Stimulated activated CD8-positive, alpha-beta memory T cell treated with anti-CD3 and anti-CD28 coated beads, Interleukin-15, amount 100 ng/mL, for 48 hours (primary cell): ENCODE results near the gene FYN.

Experiments
- DNase-seq, 2 donors: peaks; one replicate each; pipeline ENCODE4 v3.0.0-alpha.2; 2020; ENCODE audit warnings: low read depth in 2 of 2

The FYN gene

DNA sequence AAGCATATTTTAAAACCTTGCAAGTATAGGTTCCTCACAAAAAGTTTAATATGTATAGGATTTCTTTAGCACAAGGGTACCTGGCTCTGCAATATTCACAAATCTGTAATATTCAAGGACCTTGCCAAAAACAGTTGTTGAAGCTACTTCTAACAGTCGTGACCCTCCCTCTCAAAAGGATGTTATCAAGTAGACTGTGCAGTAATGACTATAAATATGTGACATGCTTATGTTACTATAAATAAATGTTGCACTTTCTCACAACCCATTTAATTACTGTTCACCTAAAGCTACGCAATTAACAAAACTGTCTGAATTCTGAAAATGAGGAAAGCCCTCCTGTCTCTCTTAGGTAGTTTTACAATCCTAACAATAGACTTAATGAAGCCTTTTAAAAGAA lies 41.8 kb downstream of the FYN start:
- DNase-seq: no peak

DNA sequence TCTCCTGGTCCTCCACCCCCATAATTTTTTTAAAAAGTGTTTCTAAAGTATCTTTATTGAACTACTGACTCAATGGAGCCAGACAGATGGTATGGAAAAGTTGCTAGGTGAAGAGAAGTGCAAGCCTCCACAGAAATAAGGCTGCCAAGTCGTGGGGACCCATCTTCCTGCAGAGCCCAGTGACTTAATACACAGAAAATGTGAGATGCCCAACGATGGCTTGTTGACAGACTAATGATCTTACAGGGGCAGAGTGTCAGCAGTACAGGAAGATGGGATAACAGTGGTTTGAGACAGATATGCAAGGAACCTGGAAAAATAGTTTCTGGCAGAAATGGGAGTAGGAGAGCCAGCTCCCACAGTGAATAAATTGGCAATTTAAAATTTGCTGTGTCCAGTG lies 43.3 kb downstream of the FYN start:
- DNase-seq: no peak

DNA sequence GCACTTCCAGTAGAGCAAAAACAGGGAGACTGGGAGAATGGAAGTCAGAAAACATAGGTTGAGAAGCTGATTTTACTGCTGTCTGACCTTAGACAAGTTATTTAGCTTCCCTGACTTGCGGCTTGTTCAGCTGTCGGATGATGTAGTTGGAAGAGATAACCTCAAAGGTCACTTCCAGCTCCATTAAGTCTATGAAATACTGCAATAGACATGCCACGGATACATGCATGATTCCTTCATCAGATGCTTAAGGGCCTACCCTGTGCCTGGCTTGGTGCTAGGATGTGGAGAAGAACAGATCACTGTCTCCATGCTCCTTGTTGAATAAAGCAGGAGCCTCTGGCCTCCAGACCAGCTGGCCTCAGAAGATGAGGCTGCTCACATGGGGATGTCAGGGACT lies 43.7 kb downstream of the FYN start:
- DNase-seq: no peak

DNA sequence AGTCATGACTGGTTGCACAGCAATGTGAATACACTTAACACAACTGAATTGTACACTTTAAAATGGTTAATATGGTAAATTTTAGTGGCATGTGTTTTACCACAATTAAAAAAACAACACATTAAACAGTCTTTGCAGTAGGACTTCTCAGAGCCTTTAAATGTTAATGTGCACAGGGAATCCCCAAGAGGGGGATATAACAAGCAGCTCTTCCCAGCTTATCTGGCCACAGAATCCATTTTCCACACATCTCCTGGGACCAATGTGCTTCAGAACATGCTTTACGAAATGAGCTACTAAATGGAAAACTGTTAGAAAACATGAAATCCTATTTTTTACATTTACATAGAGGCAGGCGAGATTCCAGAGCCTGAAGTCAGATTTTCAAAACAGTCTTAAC lies 44.4 kb downstream of the FYN start:
- no peak for DNase-seq

DNA sequence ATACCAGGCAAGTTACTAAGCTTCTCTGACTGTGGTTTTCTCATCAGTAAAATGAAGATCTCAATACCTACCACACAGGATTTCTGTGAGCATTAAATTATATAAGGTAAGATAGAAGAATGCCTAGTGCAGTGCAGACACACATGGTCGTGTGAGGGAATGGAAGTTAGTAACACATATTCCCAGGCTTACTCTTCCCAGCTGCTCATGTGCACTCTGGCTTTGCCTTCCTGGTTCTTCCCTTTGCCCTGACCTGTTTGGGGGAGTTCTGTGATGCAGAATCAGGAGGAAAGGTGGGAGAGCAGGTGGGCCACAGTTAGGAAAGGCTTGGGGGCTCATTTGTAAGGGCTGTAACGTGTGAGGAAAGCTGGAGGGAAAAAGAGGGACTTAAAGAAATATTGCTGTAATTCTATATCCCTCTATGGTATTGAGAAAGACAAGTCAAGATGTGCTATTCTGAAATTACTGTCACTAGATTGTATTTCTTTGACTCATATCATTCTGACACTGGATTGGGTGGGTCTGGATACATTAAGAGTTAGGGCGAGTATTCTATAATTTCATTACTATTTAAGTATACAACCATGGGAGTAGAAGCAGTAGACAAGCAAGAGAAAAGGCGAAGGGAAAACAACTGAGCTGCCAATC lies 47.7 kb downstream of the FYN start:
- DNase-seq: no peak

DNA sequence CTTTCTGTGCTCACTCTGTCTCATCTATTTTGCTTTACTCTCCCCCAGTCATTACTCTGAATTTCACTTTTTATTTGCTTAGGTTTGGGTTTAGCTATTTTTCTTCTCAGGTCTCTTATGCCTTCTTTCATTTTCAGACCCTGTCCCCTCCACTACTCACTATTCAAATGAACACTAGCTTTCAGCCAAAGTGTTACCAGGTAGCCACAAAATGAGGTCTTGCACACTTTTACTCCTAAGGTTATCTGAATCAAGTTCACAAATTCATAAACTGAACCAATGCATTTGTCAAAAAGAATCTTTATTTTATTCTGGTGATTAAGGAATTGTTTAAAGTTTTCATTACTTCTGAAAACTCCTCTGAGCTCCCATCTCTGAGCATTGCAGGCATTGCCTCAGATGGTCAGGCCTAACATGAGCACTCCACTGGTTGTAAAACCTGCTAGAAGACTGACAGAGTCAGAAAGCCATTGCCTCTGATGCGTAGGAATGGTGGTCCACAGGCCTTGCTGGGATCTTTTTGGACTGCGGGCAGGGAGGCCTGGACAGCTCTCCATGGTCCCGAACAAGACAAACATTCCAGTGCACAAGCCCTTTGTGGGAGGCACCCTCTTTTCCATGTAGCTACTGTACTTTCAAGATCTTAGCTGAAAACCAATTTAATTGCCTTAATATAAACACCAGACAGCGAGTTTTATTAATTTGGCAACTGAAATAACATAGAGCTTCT lies 48.5 kb downstream of the FYN start:
- DNase-seq: no peak

DNA sequence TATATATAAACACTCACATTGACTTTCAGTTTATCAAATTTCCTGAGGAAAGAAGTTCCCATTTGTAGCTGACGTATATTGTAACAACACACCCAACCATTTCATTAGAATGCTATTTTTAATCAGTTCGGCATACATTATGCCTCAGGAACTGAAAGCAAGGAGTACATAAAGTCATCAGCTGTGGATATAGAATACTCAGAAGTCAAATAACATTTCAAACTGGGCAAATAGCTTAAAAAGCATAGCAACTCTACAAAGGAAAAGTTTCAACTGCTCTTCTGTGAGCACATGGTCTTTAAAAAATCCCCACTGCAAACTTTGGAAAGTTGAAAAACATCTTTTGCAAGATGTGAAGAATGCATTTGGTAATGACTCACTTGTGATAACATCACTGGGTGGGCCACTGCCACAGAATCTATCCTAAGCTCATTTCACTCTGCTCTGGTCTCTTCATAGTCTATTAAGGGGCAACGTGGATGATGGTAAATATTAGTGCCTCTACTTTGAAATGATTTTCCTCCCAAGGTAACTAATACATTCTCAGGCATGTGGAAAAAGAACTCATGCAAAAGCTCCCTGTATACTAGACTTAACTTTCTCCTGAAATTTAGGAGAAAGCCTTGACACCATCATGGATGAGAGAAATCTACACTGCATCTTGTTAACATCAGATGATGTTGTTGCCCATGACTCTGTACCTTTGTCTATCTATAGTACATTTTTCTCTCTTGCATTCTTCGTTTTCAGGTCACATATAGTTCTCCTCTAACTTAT lies 49.2 kb downstream of the FYN start:
- DNase-seq: no peak

DNA sequence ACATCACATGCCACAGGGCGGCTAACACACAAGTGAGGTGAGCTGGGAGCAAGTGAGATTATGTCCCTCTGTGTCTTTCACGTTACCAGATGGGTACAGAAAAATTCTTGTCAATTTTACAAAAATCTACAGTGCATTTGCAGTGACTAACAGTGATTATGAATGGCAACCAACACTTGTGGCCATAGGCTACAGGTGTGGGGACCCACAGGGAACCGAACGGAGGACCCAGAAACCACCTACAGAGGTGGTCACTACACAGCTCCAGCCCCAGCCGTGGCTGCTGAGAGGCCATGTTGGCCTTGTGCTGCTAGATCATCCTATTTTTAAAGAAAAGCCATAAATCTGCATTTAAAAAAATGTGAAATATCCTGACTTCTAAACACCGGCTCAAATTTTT lies 50.2 kb downstream of the FYN start:
- no peak for DNase-seq

DNA sequence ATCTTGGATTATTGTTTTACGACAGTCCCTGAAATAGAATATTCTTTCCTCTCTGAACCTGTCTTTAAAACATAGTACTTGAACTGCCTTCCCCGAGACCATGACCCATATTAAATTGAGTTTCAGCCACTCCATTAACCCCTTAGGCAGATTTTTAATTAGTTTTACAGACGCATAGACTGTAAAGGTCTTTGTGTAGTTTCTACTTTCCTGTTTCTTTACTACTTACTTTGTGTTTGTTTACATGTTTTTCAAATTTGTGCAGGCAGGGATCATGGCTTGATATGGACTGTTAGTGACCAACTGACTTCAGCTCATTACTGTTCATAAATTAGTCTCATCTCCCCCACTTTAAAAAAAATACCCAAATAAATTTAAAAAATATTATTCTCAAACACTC lies 53.8 kb downstream of the FYN start:
- no peak for DNase-seq

DNA sequence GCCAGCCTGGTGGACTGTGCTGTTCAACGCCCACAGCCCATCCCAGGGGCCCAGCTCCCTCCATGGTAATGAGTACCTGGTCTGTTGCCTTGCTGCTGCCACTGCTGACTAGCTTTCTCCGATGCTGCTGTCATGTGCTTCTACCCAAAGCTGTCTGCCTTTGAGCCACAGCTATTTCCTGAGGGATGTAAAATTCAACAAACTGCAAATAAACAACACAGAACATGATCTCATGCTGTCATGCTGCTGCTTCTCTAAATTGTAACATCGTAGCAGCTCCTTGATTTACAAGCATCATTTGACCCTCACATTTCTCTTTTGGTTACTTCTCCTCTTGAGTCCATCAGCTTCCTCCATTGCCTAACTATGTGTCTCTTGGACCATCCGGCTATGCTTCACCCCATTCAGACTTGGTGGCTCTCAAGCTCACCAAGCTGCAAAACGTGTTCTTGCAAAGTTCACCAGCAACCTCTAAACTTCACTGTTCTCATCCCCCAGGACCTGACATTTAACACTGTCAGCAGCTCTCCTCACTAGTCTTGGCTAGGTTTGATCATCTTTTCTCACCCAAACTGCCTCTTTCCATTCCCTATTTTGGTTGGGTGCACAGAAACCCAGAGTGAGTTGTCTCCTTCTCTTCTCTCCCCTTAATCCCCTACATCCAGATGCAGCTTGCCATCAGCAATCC lies 54.6 kb downstream of the FYN start:
- no peak for DNase-seq

DNA sequence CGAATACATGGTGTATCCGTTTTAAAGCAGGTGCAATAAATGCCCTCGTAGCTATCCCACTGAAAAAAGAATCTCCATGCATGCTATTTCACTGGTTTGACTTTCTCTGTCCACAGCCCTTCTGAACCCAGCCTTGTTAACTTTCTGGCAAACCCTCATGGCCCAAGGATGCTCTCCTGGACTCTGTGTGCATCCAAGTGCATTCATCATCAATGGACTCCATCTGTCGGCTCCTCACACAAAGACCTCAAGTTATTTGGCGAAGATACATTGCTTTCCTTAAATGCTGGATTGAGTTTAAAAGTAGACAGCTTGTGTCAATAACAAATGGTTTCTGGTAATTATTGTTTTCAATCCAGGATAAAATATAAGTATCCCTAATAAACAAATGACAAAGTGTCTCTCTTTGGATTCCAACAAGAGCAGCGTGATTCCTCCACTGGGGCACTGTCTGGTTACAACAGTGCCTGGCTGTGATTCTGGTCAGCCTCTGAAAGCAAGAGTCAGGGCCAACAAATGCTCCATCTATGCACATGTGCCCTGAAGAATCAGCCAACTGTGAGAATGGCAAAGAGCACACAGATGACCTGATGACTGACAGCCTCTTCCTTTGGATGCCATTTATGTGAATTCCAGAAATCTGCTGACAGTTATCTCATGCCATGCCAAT lies 55.7 kb downstream of the FYN start:
- DNase-seq: no peak

DNA sequence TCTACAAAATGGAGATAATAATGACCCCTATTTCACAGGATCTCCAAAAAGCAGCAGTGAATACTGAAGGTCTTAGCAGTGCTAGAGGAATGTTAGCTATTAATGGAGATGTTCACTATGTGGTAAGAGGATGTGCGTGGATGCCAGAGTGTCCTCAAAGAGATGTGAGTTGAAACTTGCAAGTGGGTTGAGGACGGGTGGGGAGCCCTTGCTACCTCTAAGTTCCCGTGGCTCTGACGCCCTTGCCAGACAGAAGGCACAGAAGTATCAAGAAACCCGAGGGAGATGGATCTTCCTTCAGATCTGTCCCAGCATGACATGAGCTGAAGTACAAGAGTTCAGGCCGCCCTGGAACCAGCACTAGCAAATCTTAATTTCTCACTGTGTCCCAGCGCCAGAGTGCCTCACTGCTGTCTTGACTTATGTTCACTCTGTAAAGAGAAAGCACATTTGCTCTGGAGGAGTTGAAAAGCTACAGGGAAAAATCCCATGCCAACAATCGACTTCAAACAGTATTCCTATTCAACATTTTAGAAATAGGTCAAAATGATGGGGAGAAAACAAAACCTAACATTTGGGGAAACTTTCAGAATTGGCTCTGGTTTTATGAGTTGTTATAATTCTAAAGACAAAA lies 59.5 kb downstream of the FYN start:
- DNase-seq: no peak

DNA sequence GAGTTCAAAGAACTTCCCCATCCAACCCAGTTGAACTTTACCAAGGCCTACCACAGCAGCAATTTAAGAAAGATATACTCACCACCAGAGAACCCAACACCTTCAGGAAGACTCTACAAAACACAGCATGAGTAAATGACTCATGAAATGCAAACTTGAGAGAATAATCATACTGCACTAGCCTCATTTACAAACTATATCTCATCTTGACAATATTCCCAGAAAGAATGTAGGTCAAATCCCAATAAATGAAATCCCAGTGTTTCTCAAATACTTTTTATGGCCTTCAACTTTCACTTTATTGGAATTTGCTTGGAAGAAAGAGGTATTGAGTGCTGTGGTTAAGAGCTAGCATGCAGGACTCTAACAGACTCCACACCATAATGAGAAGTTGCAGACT lies 60.0 kb downstream of the FYN start:
- no peak for DNase-seq

DNA sequence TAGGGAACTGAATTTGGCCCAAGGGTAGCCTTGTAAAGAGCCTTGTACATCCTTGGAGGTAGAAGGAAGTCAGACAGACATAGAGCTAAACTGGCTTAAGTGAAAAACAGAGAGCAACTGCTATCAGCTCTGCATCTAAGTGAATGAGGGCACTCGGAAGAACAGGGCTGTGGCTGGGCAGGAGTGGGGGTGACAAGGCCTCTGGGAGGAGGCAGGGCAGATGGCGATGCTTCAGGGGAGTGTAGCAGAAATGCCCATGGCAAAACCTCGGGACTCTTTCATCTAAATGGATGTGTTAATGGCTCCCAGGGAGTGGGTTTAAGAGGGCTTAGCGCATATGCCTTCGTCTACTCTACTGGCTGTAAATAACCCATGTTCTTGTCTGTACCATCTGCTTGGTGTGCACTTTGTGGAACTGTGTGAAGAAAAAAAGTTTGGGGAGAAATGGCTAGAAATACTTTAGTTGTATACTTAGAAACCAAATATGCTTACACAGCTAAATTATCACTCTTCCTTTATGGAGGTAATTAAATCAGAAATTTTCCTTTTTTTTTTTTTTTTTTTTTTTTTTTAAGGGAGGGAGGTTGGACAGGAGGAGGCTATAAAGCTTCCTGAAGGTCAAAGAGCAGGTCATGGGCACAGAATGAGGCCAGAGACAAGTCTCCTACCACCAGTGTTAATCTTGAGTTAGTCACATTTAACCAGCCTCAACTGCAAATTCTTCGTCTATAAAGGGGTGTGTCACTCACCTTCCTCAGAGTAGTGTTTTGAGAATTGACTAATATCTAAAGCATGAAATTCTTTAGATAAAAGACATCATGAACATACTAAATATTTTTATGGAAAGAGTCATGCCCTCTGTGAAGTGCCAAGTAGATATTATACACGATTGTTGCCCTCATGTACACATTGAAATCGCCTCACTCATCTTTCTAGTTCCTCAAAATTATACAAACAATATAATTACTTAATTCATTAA lies 60.9 kb downstream of the FYN start:
- DNase-seq: no peak

DNA sequence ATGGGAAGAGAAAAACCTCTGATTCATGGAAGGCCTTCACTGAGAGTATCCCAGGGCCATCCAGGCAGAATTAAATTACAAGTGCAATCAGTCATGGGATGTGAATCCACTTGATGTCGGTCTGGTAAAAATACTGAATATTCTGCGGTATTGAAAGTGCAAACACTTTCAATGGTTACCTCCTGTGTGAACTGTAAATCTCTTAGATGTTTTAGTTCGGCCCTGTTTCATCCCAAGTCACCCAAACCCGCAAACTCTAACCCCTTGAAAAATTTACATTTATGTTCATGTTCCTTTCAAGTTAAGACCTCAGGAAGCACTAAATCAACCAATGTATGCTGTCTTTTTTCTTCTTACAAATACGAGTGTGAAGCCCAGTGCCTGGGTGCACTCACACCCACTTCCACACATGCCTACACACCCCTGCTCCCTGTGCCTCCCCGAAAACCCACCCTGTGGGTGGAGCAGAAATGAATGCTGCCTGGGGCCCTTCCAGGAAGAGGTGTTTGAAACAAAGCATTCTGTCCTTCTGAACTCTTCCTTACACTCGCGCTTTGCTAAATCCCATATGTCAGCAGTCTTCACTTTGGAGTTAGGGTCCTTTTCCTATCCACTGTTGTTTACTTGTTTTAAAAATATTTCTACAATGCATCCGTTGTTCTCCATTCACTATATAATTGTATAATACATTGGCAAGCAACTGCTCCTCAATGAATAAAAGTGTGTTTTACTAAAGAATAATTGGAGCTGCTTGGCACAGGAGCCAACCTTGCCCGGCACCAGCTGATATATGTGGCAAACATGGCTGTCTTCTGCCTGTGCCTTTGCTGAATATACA lies 62.7 kb downstream of the FYN start:
- peak in 1 of 2 donors; percentile 48 for DNase-seq

DNA sequence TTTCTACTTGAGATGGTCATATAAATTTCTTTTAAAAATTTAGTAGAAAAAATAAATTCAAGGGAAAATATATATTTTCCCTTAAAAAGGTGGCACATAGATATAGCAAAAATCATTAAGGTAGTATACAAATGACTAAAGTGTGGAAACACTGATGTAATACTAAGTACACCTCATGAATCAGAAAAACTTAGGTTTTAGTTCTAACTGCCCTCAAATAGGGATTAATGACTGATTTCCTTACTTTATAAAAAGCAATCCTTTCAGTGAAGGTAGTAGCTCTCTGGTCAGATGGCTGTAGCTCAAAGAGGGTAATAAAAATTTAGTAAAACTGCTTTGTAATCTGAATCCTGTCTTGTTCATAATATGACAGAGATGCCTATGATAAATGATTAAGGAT lies 63.5 kb downstream of the FYN start:
- DNase-seq: no peak

DNA sequence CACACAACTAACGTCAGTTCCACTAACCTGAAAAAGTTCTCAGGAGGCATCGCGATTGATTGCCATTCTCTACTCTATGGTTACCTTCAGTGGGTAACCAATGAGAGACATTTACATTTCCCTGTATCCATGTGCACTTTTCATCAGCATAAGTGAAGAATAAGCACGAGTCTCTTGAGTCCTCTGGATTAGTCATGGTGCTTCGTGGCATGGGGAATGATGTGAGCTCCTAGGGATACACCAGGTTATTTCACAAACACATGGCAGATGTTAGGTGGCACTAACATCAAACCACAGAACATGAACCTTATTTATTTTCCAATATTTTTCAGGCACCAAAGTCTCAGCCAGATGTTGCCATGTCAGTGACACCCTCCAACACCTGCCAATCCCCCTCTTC lies 64.0 kb downstream of the FYN start:
- DNase-seq: no peak

DNA sequence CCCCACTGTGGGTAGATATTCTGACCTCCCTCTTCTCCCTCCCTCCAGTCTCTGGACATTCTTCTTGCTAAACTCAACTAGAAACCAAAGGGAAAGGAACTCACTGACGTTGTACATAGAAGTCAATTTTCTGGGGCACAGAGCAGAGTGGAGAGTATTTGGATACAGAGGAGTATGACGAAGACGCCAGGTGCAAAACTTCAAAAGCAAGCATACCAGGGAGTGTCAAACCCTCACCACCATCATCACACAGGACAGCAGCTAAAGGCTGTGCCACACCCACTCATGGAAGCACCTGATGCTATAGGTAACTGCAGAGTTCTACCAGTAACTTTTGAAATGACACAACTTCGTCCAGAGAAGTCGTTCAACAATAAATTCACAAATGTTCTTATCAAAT lies 64.8 kb downstream of the FYN start:
- DNase-seq: no peak
